Ishikawa (cell line): ENCODE measurements around the gene SEMA3G.

Experiments
- CEBPB ChIP-seq: IDR thresholded peaks from 2 replicates; pipeline ENCODE4 v1.6.1; 2012
- CREB1 ChIP-seq: IDR thresholded peaks from 2 replicates; pipeline ENCODE4 v1.6.1; 2012; ENCODE audit warnings: low read depth
- EGR1 ChIP-seq: IDR thresholded peaks from 2 replicates; pipeline ENCODE4 v1.6.1; 2012
- EP300 ChIP-seq: IDR thresholded peaks from 2 replicates; pipeline ENCODE4 v1.6.1; 2012; ENCODE audit warnings: borderline replicate concordance
- FOXM1 ChIP-seq: IDR thresholded peaks from 2 replicates; pipeline ENCODE4 v1.6.1; 2012; ENCODE audit warnings: low read depth, borderline replicate concordance
- NFIC ChIP-seq: IDR thresholded peaks from 2 replicates; pipeline ENCODE4 v1.6.1; 2012
- RAD21 ChIP-seq: IDR thresholded peaks from 2 replicates; pipeline ENCODE4 v1.6.1; 2012; ENCODE audit warnings: low read depth
- TAF1 ChIP-seq: IDR thresholded peaks from 2 replicates; pipeline ENCODE4 v1.6.1; 2012; ENCODE audit warnings: low read depth, mild to moderate bottlenecking
- TCF12 ChIP-seq: IDR thresholded peaks from 2 replicates; pipeline ENCODE4 v1.6.1; 2012; ENCODE audit warnings: low read depth
- TEAD4 ChIP-seq: IDR thresholded peaks from 2 replicates; pipeline ENCODE4 v1.6.1; 2012
- YY1 ChIP-seq: IDR thresholded peaks from 2 replicates; pipeline ENCODE4 v1.6.1; 2012; ENCODE audit warnings: low read depth
- ZBTB7A ChIP-seq: IDR thresholded peaks from 2 replicates; pipeline ENCODE4 v1.6.1; 2012; ENCODE audit warnings: low read depth
- TF ChIP-seq, protein P1 (sequence below): IDR thresholded peaks from 2 replicates; pipeline ENCODE4 v1.6.1; 2012
- TF ChIP-seq, protein P2 (sequence below): IDR thresholded peaks from 2 replicates; pipeline ENCODE4 v1.6.1; 2012
- TF ChIP-seq, protein P3 (sequence below): IDR thresholded peaks from 2 replicates; pipeline ENCODE4 v1.6.1; 2012; ENCODE audit warnings: low read depth, mild to moderate bottlenecking

SEMA3G gene

GRCh38 chr3:52433996-52434479 lies 10.9 kb downstream of the SEMA3G start:
- TF ChIP-seq TAF1 = no peak
- TF ChIP-seq, protein P1, sequence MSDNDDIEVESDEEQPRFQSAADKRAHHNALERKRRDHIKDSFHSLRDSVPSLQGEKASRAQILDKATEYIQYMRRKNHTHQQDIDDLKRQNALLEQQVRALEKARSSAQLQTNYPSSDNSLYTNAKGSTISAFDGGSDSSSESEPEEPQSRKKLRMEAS = no peak

- no peak for TF ChIP-seq YY1
These were observed 11.4 kb downstream of the SEMA3G start for GRCh38 chr3:52433328-52433995.

- TF ChIP-seq TCF12 = no peak
- no peak for TF ChIP-seq ZBTB7A
These were observed 12.2 kb downstream of the SEMA3G start for GRCh38 chr3:52432691-52433141.

- TF ChIP-seq TCF12 (no peak), CREB1 (no peak), FOXM1 (no peak), ZBTB7A (no peak), TAF1 (no peak)
- TF ChIP-seq, protein P1 = no peak
These were observed 12.7 kb downstream of the SEMA3G start for GRCh38 chr3:52432225-52432624.

GRCh38 chr3:52431459-52432223 lies 13.3 kb downstream of the SEMA3G start:
- TF ChIP-seq NFIC (no peak), TAF1 (no peak), EGR1 (no peak), RAD21 (no peak), CREB1 (no peak), ZBTB7A (no peak), TEAD4 (no peak), TCF12 (no peak), EP300 (no peak), YY1 (no peak), FOXM1 (no peak), CEBPB (no peak)
- TF ChIP-seq, protein P2, sequence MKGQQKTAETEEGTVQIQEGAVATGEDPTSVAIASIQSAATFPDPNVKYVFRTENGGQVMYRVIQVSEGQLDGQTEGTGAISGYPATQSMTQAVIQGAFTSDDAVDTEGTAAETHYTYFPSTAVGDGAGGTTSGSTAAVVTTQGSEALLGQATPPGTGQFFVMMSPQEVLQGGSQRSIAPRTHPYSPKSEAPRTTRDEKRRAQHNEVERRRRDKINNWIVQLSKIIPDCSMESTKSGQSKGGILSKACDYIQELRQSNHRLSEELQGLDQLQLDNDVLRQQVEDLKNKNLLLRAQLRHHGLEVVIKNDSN = no peak
- TF ChIP-seq, protein P1 = no peak
- TF ChIP-seq, protein P3, sequence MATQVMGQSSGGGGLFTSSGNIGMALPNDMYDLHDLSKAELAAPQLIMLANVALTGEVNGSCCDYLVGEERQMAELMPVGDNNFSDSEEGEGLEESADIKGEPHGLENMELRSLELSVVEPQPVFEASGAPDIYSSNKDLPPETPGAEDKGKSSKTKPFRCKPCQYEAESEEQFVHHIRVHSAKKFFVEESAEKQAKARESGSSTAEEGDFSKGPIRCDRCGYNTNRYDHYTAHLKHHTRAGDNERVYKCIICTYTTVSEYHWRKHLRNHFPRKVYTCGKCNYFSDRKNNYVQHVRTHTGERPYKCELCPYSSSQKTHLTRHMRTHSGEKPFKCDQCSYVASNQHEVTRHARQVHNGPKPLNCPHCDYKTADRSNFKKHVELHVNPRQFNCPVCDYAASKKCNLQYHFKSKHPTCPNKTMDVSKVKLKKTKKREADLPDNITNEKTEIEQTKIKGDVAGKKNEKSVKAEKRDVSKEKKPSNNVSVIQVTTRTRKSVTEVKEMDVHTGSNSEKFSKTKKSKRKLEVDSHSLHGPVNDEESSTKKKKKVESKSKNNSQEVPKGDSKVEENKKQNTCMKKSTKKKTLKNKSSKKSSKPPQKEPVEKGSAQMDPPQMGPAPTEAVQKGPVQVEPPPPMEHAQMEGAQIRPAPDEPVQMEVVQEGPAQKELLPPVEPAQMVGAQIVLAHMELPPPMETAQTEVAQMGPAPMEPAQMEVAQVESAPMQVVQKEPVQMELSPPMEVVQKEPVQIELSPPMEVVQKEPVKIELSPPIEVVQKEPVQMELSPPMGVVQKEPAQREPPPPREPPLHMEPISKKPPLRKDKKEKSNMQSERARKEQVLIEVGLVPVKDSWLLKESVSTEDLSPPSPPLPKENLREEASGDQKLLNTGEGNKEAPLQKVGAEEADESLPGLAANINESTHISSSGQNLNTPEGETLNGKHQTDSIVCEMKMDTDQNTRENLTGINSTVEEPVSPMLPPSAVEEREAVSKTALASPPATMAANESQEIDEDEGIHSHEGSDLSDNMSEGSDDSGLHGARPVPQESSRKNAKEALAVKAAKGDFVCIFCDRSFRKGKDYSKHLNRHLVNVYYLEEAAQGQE = no peak

- TF ChIP-seq TCF12 = no peak
- no peak for TF ChIP-seq FOXM1
- no peak for TF ChIP-seq EP300
- no peak for TF ChIP-seq RAD21
- TF ChIP-seq, protein P1 = no peak
- TF ChIP-seq, protein P3 = no peak
- TF ChIP-seq TAF1 = no peak
- no peak for TF ChIP-seq ZBTB7A
- TF ChIP-seq EGR1 = no peak
- no peak for TF ChIP-seq CREB1
- TF ChIP-seq, protein P2 = no peak
- TF ChIP-seq CEBPB = no peak
- TF ChIP-seq NFIC = no peak
- TF ChIP-seq YY1 = no peak
- no peak for TF ChIP-seq TEAD4
These were observed 14.5 kb downstream of the SEMA3G start for GRCh38 chr3:52430416-52430810.
